ENCODE measurements around the gene DIP2B.

DNA sequence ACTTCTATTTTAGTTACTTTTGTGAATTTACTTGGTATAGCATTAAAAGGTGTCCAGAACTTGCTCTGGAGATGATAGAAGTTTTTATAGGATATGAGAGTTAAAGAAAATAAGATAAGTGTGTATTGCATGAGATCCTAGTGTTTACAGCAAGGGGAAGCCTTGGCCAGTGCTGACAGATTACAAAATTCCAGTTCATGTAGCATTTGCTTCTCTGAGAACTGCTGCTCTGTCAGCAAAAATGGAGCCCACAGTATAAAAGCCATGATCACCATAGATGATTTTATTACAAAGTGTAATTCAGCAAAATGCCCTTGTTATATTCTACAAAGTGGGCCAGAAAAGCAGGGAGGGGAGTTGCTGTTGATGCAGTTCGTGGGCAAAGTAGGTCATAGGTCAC lies 219.1 kb downstream of the DIP2B start:
- TF ChIP-seq GATA2 (IDR thresholded peaks at IDR 0.05; ENCODE audit: low read depth, low read length) (no peak), GATA3 (IDR thresholded peaks at IDR 0.05; ENCODE audit: low read depth, low read length) (no peak)

All from SH-SY5Y (cell line).